Renal cortical epithelial cell (primary cell): ENCODE results near the gene SLX1A. TPM values are rescaled to one million over a fixed set of nuclear protein-coding genes. Genes with fewer than 3 reads are reported as not detected.
A peak's percentile ranks its signal among the peaks of the same experiment; 100 is the strongest.
"Not testable (repeated sequence)": the region's sequence is repeated elsewhere in the genome, so short reads cannot be mapped to it uniquely, and the experiment has no call there.

Source experiments
- DNase-seq: peaks from one replicate; pipeline ENCODE4 v3.0.0-alpha.2; 2011; ENCODE audit warnings: low read depth
- total RNA-seq: library from RNA; depleted of rRNA; stranded (reverse); fragments of >200 nt; gene quantifications from 2 replicates; pipeline ENCODE4 v1.2.3, GENCODE V29; 2014

SLX1A gene
- total RNA-seq: 8.1 and 24.5 TPM in 2 replicates

GRCh38 chr16:30193615-30194014 lies at the start of gene SLX1A, which contains the start of gene BOLA2B:
Gene SLX1A (plus strand): TSS chr16:30193875. CDS start chr16:30194085, 210 bp downstream.
Gene BOLA2B (minus strand): TSS chr16:30193666. CDS start chr16:30193595, 71 bp downstream.
- not testable (repeated sequence) for DNase-seq

GRCh38 chr16:30144017-30144416 lies 49.7 kb upstream of the SLX1A start:
- DNase-seq: no peak

- DNase-seq: no peak
These were observed 48.8 kb upstream of the SLX1A start for GRCh38 chr16:30144917-30145316.

- DNase-seq: no peak
These were observed 48.0 kb upstream of the SLX1A start for GRCh38 chr16:30145657-30146056.

- DNase-seq: no peak
These were observed 45.7 kb upstream of the SLX1A start for GRCh38 chr16:30147843-30148510.

- DNase-seq: no peak
These were observed 44.3 kb upstream of the SLX1A start for GRCh38 chr16:30149250-30149930.

GRCh38 chr16:30151091-30151490 lies 42.6 kb upstream of the SLX1A start:
- no peak for DNase-seq

- no peak for DNase-seq
These were observed 41.2 kb upstream of the SLX1A start for GRCh38 chr16:30152517-30152916.

GRCh38 chr16:30155188-30155587 lies 38.5 kb upstream of the SLX1A start:
- no peak for DNase-seq

- DNase-seq: no peak
These were observed 36.5 kb upstream of the SLX1A start for GRCh38 chr16:30157214-30157613.

- DNase-seq: no peak
These were observed 30.1 kb upstream of the SLX1A start for GRCh38 chr16:30163538-30163937.

- DNase-seq: no peak
These were observed 27.3 kb upstream of the SLX1A start for GRCh38 chr16:30166202-30166902.

- DNase-seq: not testable (repeated sequence)
These were observed 24.9 kb upstream of the SLX1A start for GRCh38 chr16:30168746-30169145.

- not testable (repeated sequence) for DNase-seq
These were observed 24.3 kb upstream of the SLX1A start for GRCh38 chr16:30169416-30169815.

- not testable (repeated sequence) for DNase-seq
These were observed 23.5 kb upstream of the SLX1A start for GRCh38 chr16:30170145-30170544.

GRCh38 chr16:30173054-30173453 lies 20.6 kb upstream of the SLX1A start:
- no peak for DNase-seq

GRCh38 chr16:30176876-30177275 lies 16.8 kb upstream of the SLX1A start:
- DNase-seq: not testable (repeated sequence)

GRCh38 chr16:30179195-30179594 lies 14.5 kb upstream of the SLX1A start:
- DNase-seq: no peak

GRCh38 chr16:30179931-30180330 lies 13.7 kb upstream of the SLX1A start:
- no peak for DNase-seq

- no peak for DNase-seq
These were observed 12.9 kb upstream of the SLX1A start for GRCh38 chr16:30180741-30181140.

- peak; percentile 29 for DNase-seq
These were observed 10.2 kb upstream of the SLX1A start, which contains the start of gene CORO1A for GRCh38 chr16:30183233-30184095. Gene CORO1A (plus strand): TSS chr16:30183602. CDS start chr16:30185210, 1,608 bp downstream.
